Large intestine (tissue), 3 donors: ENCODE data around the gene KHSRP. TPM values are rescaled to one million over a fixed set of nuclear protein-coding genes. Genes with fewer than 3 reads are reported as not detected.

Experiments used
- DNase-seq, 2 donors: peaks; one replicate each; pipeline versions ENCODE4 v3.0.0 to v3.0.0-alpha.2; 2013
- H3K27ac ChIP-seq: one replicate; pipeline ENCODE4 v1.5.1; 2013; ENCODE audit warnings: low read length
- H3K27me3 ChIP-seq: 2 replicates; pipeline ENCODE4 v1.6.1; 2013; ENCODE audit warnings: low read length; ENCODE audit not compliant: control insufficient read depth, insufficient read depth
- H3K36me3 ChIP-seq: 2 replicates; pipeline ENCODE4 v1.6.1; 2013; ENCODE audit warnings: low read length; ENCODE audit not compliant: control insufficient read depth, insufficient read depth
- H3K4me1 ChIP-seq: one replicate; pipeline ENCODE4 v1.6.1; 2013; ENCODE audit warnings: low read length; ENCODE audit not compliant: control insufficient read depth, insufficient read depth
- H3K4me3 ChIP-seq: one replicate; pipeline ENCODE4 v1.5.1; 2013; ENCODE audit warnings: low read length
- H3K9me3 ChIP-seq: one replicate; pipeline ENCODE4 v1.6.1; 2013; ENCODE audit warnings: mild to moderate bottlenecking, low read depth, low read length, moderate library complexity; ENCODE audit not compliant: control insufficient read depth
- WGBS: methylation state at CpG from one replicate; pipeline ENCODE4 v1.1.5; 2013; ENCODE audit warnings: low lambda C conversion rate; ENCODE audit not compliant: insufficient coverage; 5-methylcytosine and 5-hydroxymethylcytosine counted together
- polyA plus RNA-seq: library from polyadenylated mRNA; unstranded; fragments of 120-200 nt; gene quantifications from one replicate; pipeline ENCODE4 v1.2.1, GENCODE V29; 2013

The KHSRP gene
- polyA plus RNA-seq, 1 donor, result 238 TPM

DNA sequence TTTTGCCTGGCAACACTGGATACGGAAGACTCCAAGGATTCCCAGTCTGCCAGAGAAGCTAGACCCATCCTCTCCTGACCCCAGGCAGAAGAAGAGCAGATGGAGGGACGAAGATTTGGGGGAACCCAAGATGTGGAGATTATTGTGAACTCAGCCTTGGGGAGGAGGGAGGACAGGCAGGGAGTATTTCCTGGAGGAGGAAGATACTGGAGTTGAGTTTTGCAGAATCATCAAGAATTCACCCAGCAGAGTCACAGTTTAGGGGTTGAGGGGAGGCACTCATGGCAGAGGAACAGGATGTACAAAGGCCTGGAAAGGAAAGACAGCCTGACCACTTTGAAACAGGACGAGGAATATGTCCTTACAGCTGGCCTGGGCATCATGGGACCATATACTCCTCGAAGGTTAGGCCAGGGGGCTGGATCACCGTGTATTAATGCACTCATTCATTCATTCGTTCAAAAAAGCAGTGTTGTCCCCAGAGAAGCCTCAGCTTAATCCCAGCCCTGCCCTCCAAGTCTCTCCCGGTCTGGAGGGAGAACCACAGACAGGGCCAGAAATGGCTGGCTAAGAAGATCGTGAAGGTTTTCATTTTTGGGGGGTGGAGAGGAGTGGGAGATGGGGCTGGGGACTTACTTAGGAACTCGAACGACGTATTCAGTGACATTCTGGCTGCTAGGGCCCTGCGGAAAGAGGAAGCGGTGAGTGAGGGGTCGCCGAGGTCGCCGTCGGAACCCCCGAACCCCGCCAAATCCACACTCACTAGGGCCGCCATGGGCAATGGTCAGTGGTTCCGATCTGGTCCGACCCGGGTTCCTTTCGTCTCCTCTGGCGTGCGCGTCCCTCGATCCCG, 32.2 kb downstream of the KHSRP start:
- Histone ChIP-seq H3K27ac (peak overlapping the region; percentile 91), H3K27me3 (no peaks in the 10 kb centered on the region), H3K9me3 (no peaks in the 10 kb centered on the region), H3K36me3 (peaks cover 34% of the 10 kb centered on the region), H3K4me3 (peak overlapping the region; percentile 90), H3K4me1 (peaks cover 9% of the 10 kb centered on the region)
- WGBS, result no CpG with 5 or more reads among the region's 30 CpGs
- no peak for DNase-seq

DNA sequence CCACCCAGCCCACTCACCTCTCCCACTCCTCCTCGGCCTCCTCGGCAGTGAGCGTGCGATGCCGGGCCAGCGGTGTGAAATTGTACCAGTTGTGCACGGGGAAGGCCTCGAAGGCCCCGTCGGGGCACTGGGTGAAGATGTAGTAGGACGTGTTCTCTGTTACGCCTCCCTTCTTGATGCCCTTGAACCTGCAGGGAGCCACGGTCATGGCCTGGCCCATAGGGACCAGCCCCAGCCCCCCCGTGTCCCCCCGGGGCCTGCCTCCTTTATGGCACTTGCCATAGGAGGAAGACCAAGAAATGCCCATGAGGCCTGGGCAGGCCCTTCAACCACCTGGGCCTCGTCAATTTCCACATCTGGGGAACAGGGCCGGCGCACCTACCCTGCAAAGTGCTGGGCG, 37.2 kb downstream of the KHSRP start:
- DNase-seq, result no peak
- Histone ChIP-seq H3K9me3 (no peaks in the 10 kb centered on the region), H3K27me3 (no peaks in the 10 kb centered on the region), H3K4me3 (no peak overlapping the region), H3K36me3 (peaks cover 67% of the 10 kb centered on the region), H3K4me1 (peaks cover 3% of the 10 kb centered on the region), H3K27ac (no peak overlapping the region)
- no CpG with 5 or more reads among the region's 19 CpGs for WGBS

DNA sequence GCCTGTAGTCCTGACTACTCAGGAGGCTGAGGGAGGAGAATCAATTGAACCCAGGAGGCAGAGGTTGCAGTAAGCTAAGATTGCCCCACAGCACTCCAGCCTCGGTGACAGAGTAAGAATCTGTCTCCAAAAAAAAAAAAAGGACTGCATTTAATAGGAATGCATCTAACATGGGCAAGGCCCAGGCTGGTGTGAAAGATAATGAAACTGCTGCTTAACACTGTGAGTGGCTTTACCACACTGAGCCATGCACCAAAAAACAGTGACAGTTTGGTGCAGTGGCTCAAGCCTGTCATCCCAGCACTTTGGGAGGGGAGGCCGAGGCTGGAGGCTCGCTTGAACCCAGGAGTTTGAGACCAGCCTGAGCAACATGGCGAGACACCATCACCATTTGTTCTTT, 40.2 kb downstream of the KHSRP start:
- no CpG with 5 or more reads among the region's 4 CpGs for WGBS
- Histone ChIP-seq H3K4me1 (no peaks in the 10 kb centered on the region), H3K4me3 (no peak overlapping the region), H3K27ac (no peak overlapping the region), H3K27me3 (no peaks in the 10 kb centered on the region), H3K9me3 (peaks cover 12% of the 10 kb centered on the region), H3K36me3 (peaks cover 78% of the 10 kb centered on the region)
- DNase-seq, result no peak

DNA sequence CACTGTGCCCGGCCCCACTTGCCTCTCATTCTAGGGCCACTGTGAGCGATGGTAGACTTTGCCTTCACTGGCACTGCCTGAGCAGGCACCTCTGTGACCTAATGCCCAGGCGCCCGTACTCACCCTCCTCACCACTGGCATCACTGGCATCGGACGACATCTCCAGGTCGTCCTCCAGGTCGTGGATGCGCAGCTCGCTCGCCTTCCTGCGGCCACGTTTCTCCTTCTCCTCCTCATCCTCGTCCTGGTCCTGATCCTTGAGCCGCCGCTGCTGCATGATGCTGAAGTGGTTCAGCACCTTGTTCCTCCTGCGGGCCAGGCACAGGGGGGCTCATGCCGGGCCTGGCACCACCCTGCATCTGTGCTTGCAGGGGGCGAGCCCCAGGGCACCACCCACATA, 41.4 kb downstream of the KHSRP start:
- peaks cover 12% of the 10 kb centered on the region for H3K9me3 ChIP-seq
- H3K36me3 ChIP-seq, result peaks cover 74% of the 10 kb centered on the region
- no peak overlapping the region for H3K27ac ChIP-seq
- DNase-seq, result no peak
- no peaks in the 10 kb centered on the region for H3K27me3 ChIP-seq
- no peaks in the 10 kb centered on the region for H3K4me1 ChIP-seq
- 93% methylated on average over 10 of the region's 19 CpGs for WGBS
- H3K4me3 ChIP-seq, result no peak overlapping the region

DNA sequence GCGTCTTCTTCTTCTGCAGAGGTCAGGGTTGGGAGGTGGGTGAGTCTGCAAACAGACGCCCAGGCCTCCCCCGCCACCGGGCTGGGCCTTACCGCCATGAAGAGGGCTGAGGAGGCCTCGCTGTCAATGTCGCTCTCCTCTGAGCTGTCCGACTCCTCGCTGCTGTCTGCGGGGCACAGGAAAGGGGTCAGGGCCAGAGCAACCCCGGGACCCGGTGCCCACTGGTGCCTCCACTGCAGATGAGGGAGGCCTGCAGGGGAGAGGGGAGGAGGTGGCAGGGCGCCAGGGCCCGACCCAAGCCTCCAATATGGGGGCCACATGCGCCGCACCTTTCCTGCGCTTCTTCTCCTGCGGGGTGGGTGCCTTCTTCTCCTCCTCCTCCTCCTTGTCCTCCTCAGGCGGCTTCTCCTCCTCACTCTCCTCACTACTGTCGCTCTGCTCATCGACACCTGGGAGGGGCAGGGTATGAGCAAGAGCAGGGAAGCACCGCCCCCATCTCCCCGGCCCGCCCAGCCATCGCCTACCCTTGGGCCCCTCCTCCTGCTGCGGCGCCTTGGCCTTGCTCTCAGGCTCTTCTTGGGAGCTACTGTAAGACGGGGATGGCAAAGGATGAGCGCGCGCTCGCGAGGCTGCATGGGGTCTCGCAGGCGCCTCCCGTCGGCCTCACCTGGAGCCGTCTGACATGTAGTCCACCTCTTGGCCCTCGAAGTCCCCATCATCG, 43.4 kb downstream of the KHSRP start:
- H3K27ac ChIP-seq, result no peak overlapping the region
- peak in 1 of 2 donors; percentile 58 for DNase-seq
- no peaks in the 10 kb centered on the region for H3K4me1 ChIP-seq
- no CpG with 5 or more reads among the region's 40 CpGs for WGBS
- no peak overlapping the region for H3K4me3 ChIP-seq
- no peaks in the 10 kb centered on the region for H3K27me3 ChIP-seq
- peaks cover 59% of the 10 kb centered on the region for H3K36me3 ChIP-seq
- H3K9me3 ChIP-seq, result peaks cover 12% of the 10 kb centered on the region

DNA sequence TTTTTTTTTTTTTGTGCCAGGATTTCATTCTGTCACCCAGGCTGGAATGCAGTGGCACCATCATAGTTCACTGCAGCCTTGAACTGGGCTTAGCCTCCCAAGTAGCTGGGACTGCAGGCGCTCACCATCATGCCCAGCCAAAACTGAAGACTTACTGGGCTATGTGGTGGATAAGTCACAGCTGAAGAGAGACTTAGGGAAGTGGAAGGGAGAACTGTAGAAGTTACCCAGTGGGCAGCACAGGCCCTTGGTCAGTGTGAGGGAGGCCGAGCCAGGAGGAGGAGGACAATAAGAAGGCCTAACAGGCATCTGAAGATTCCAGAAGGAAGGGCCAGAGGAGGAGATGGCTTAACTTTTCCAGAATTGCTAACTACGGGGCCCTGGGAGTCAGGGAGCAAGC, 44.9 kb downstream of the KHSRP start:
- no peaks in the 10 kb centered on the region for H3K27me3 ChIP-seq
- WGBS, result 83% methylated on average over 1 of the region's 3 CpGs
- no peak overlapping the region for H3K27ac ChIP-seq
- no peak for DNase-seq
- no peaks in the 10 kb centered on the region for H3K4me1 ChIP-seq
- H3K36me3 ChIP-seq, result peaks cover 59% of the 10 kb centered on the region
- no peak overlapping the region for H3K4me3 ChIP-seq
- peaks cover 12% of the 10 kb centered on the region for H3K9me3 ChIP-seq

DNA sequence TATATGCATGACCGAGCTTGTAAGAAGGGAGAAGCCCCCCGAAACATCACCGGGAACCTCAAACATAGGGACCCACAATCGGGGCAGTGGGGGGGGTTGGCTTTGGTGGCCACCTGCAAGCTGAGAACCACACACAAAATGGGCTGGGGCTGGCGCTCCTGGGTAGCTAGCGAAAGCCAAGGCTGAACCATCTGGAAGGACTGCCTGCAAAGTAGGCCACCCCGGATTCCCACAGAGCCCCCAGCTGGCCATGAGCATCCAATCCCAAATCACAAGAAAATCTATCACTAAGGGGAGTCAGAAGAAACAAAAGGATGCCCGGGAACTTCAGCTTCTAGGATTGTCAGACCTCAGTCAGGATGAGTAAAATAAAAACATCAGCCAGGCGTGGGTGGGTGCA, 46.1 kb downstream of the KHSRP start:
- Histone ChIP-seq H3K9me3 (peaks cover 12% of the 10 kb centered on the region), H3K4me3 (no peak overlapping the region), H3K27ac (no peak overlapping the region), H3K36me3 (peaks cover 60% of the 10 kb centered on the region), H3K27me3 (no peaks in the 10 kb centered on the region), H3K4me1 (peaks cover 5% of the 10 kb centered on the region)
- no peak for DNase-seq
- WGBS, result 100% methylated on average over 1 of the region's 9 CpGs

DNA sequence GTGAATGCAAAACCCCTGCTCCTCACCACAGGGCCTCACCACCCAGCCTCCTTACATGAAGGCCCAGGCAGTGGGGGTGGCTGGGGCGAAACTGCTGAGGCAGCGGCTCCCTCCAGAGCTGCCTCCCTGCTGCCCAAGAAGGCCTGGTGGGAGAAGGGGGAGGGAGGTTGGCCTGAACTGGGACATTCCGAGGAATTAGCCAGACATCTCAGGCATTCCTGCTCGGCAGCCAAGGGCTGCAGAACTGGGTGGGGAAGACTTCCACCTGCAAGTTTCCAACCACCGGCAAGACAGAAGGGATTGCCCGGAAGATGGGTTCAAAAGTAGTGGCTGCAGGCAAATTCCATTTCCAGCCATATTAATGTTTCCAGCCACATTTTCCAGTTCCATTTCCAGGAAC, 46.6 kb downstream of the KHSRP start:
- Histone ChIP-seq H3K4me1 (peaks cover 5% of the 10 kb centered on the region), H3K9me3 (peaks cover 12% of the 10 kb centered on the region), H3K36me3 (peaks cover 56% of the 10 kb centered on the region), H3K27me3 (no peaks in the 10 kb centered on the region), H3K27ac (no peak overlapping the region), H3K4me3 (no peak overlapping the region)
- WGBS, result no CpG with 5 or more reads among the region's 6 CpGs
- DNase-seq, result no peak

DNA sequence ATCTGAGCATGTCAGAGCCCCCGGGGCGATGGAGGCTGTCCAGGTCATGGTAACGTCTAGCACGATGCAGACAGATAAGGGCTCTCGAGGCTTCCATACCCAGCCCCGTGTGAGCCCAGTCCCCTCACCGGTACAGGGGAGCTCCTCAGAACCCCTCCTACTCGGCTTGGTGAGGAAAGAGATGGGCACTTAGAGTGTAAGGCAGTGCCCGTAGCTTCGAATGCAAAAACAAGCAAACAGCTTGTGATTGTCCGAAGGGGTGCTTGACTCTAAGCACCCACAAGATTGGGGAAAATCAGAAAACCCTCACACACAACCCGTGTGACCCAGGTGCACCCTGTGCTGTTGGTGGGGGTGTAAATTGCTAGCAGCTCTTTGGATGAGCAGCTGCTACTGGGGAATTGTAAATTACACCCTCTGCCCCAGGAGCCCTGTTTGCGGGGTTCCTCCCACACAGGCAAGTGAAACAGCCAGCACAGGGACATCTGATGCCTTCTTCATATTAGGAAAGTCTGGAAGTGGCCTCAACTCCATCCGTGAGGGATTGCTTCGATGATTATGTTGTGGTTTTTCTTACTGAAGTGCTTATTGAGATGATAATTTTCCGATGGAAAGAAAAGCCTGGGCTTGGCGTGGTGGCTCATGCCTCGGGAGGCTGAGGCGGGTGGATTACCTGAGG, 48.0 kb downstream of the KHSRP start:
- no peaks in the 10 kb centered on the region for H3K27me3 ChIP-seq
- H3K4me1 ChIP-seq, result peaks cover 5% of the 10 kb centered on the region
- no peak overlapping the region for H3K27ac ChIP-seq
- no peak for DNase-seq
- peaks cover 45% of the 10 kb centered on the region for H3K36me3 ChIP-seq
- H3K9me3 ChIP-seq, result peaks cover 11% of the 10 kb centered on the region
- WGBS, result 93% methylated on average over 6 of the region's 19 CpGs
- no peak overlapping the region for H3K4me3 ChIP-seq

DNA sequence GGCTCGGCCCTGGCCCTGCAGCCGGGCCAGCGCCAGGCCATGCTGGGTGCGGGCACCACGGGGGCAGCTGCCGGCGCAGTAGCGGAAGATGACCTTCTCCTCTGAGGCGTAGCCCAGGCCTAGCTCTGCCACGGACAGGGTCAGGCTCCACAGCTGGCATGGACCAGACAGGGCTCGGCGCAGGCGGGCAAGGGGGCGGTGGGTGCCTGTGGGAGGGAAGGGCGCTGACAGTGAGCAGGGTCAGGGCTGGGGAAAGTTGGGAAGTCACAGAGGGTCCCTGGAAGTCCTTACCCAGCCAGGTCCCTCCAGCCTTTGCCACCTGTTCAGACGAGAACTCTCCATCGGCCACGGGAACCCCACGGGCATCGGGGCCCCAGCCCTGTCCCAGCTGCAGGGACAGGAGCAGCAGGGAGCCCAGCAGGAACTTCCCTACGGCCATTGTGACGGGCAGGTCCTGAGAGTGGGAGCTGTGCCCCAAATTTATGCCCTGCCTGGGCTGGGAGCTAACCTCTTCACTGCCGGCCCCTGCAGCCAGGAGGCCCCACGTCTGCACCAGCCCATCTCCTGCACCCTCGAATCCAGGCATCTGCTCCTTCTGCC, 49.1 kb downstream of the KHSRP start, which contains the start of gene PSPN:
PSPN (minus strand) TSS at position 523 of the 600 bp plus-strand sequence; CDS start at position 439, 84 bp downstream.
- Histone ChIP-seq H3K4me3 (no peak within 1 kb of the TSS), H3K27ac (no peak within 1 kb of the TSS), H3K9me3 (peaks cover 2% of the 10 kb centered on the region), H3K36me3 (peaks cover 33% of the 10 kb centered on the region), H3K27me3 (no peaks in the 10 kb centered on the region), H3K4me1 (peaks cover 5% of the 10 kb centered on the region)
- no peak for DNase-seq
- WGBS, result no CpG with 5 or more reads among the region's 25 CpGs
